Activated CD8-positive, alpha-beta T cell treated with anti-CD3 and anti-CD28 coated beads for 36 hours (primary cell): ENCODE results near the gene SYTL4. TPM values are rescaled to one million over a fixed set of nuclear protein-coding genes. Genes with fewer than 3 reads are reported as not detected.
A peak's percentile ranks its signal among the peaks of the same experiment; 100 is the strongest.

Experiments used
- ATAC-seq: fragments of 200-7000 bp; cut with Tn5 transposase; one replicate; pipeline ENCODE4 v1.10.0; 2021; ENCODE audit warnings: mild to moderate bottlenecking, moderate library complexity
- CTCF ChIA-PET: fragments of 350-600 bp; sonication (Branson Sonifier 250); formaldehyde crosslinking; loops from one replicate; lab custom pipeline; 2021; ENCODE audit warnings: antibody characterized with exemption; lab: Charles Lee
- POLR2A ChIA-PET: fragments of 350-600 bp; sonication (Branson Sonifier 250); formaldehyde crosslinking; loops from one replicate; lab custom pipeline; 2021; ENCODE audit warnings: antibody characterized with exemption; lab: Charles Lee
- DNase-seq: peaks from one replicate; pipeline ENCODE4 v3.0.0-alpha.2; 2020
- H3K27ac Mint-ChIP-seq: one replicate; pipeline ENCODE4 v1.8.0; 2021; ENCODE audit warnings: mild to moderate bottlenecking, mixed read lengths
- H3K27me3 Mint-ChIP-seq: one replicate; pipeline ENCODE4 v1.8.0; 2021; ENCODE audit warnings: mixed read lengths
- H3K36me3 Mint-ChIP-seq: one replicate; pipeline ENCODE4 v1.8.0; 2021; ENCODE audit warnings: low read depth, mixed read lengths
- H3K4me1 Mint-ChIP-seq: one replicate; pipeline ENCODE4 v1.8.0; 2021; ENCODE audit warnings: low read depth, mixed read lengths
- H3K4me3 Mint-ChIP-seq: one replicate; pipeline ENCODE4 v1.8.0; 2021; ENCODE audit warnings: mild to moderate bottlenecking, moderate library complexity, mixed read lengths
- H3K9me3 Mint-ChIP-seq: one replicate; pipeline ENCODE4 v1.8.0; 2021; ENCODE audit warnings: mixed read lengths
- intact Hi-C: fragments of 100-400 bp; cut with micrococcal nuclease; formaldehyde crosslinking; loops from one replicate; pipeline ENCODE4 v1.10.0; 2022
- total RNA-seq, 2 experiments: library from RNA; stranded (reverse); gene quantifications; one replicate each; pipeline ENCODE4 v1.2.3, GENCODE V29; 2021
- TF ChIP-seq, protein P1 (sequence below): fragments of 200-600 bp; IDR thresholded peaks from one replicate; pipeline ENCODE4 v1.8.0; 2022; ENCODE audit warnings: antibody characterized with exemption, mild to moderate bottlenecking

The SYTL4 gene
- total RNA-seq, 2 experiments from 2014 or later = not detected

DNA sequence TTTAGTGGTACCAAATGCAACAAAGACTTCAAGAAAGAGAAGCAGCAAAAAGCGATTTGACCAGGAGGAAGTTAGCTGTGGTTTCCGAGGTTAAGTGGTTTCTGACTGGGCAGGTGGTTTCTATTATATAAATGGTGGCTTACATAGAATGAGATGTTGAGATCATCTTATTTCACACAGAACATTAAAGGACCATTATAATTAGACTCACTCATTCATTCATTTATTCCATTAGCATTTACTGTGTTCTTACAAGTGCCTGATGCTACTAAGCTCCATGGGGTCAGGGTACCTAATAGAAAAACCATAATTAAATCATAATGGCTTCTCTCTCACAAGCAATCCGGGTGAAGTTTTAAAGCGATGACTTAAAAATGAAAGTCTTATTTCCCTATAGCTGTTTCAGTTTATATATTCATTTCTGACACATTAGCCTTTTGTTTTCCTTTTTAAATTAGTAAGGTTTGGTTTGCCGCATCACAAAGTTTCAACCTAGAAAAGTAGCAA lies 105.9 kb downstream of the SYTL4 start:
- TF ChIP-seq, protein P1, sequence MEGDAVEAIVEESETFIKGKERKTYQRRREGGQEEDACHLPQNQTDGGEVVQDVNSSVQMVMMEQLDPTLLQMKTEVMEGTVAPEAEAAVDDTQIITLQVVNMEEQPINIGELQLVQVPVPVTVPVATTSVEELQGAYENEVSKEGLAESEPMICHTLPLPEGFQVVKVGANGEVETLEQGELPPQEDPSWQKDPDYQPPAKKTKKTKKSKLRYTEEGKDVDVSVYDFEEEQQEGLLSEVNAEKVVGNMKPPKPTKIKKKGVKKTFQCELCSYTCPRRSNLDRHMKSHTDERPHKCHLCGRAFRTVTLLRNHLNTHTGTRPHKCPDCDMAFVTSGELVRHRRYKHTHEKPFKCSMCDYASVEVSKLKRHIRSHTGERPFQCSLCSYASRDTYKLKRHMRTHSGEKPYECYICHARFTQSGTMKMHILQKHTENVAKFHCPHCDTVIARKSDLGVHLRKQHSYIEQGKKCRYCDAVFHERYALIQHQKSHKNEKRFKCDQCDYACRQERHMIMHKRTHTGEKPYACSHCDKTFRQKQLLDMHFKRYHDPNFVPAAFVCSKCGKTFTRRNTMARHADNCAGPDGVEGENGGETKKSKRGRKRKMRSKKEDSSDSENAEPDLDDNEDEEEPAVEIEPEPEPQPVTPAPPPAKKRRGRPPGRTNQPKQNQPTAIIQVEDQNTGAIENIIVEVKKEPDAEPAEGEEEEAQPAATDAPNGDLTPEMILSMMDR = no peak
- Mint-ChIP-seq H3K36me3 (no peaks in the 10 kb centered on the region), H3K27me3 (no peaks in the 10 kb centered on the region), H3K9me3 (no peaks in the 10 kb centered on the region), H3K4me1 (peaks cover 9% of the 10 kb centered on the region), H3K4me3 (no peak overlapping the region), H3K27ac (no peak overlapping the region)
- POLR2A ChIA-PET = no interaction called here
- peak; percentile 28 for DNase-seq
- ATAC-seq = peak; percentile 20
- intact Hi-C loops = no loop called here
- CTCF ChIA-PET = interaction anchor here (1.7 kb wide), 1 partner anchor 11 kb away, joined by 4 read pairs; no protein-coding TSS in a partner anchor

Other genes starting within 250 kb of the SYTL4 start
- not detected for gene TNMD, start 147.2 kb downstream of the SYTL4 start, total RNA-seq
- gene TSPAN6, start 95.3 kb downstream of the SYTL4 start, total RNA-seq = under 1 TPM; 0.36 to 0.43 TPM
- not detected for gene SRPX2, start 87.9 kb downstream of the SYTL4 start, total RNA-seq
- 10 to 100 TPM; 42.0 to 43.5 TPM for gene CSTF2, start 88.3 kb upstream of the SYTL4 start, total RNA-seq
- gene NOX1, start 142.2 kb upstream of the SYTL4 start, total RNA-seq = not detected
- under 1 TPM; 0.43 to 0.49 TPM for gene XKRX, start 196.8 kb upstream of the SYTL4 start, total RNA-seq
- not detected for gene ARL13A, start 237.6 kb upstream of the SYTL4 start, total RNA-seq